Ascending aorta (tissue), 2 donors: Measurements from ENCODE around the gene PNPLA6. TPM values are rescaled to one million over a fixed set of nuclear protein-coding genes. Genes with fewer than 3 reads are reported as not detected.
"Not testable (repeated sequence)": the region's sequence is repeated elsewhere in the genome, so short reads cannot be mapped to it uniquely, and the experiment has no call there.

Experiments
- DNase-seq, 2 donors: peaks; one replicate each; pipeline ENCODE4 v3.0.0-alpha.2; 2019; ENCODE audit warnings: low spot score in 2 of 2
- H3K27ac ChIP-seq, 2 donors: fragments of 200-600 bp; sonication (generic); one replicate each; pipeline ENCODE4 v1.5.1; 2016 to 2017; ENCODE audit warnings: mild to moderate bottlenecking in 1 of 2
- H3K27me3 ChIP-seq: fragments of 200-600 bp; sonication (generic); one replicate; pipeline ENCODE4 v1.5.1; 2017
- H3K36me3 ChIP-seq, 2 donors: fragments of 200-600 bp; sonication (generic); one replicate each; pipeline ENCODE4 v1.5.1; 2016
- H3K4me1 ChIP-seq, 2 donors: fragments of 200-600 bp; sonication (generic); one replicate each; pipeline ENCODE4 v1.5.1; 2016 to 2017; ENCODE audit warnings: mild to moderate bottlenecking in 1 of 2
- H3K4me3 ChIP-seq, 2 donors: fragments of 200-600 bp; sonication (generic); one replicate each; pipeline ENCODE4 v1.5.1; 2016 to 2017; ENCODE audit warnings: mild to moderate bottlenecking in 1 of 2
- H3K9me3 ChIP-seq, 2 donors: fragments of 200-600 bp; sonication (generic); one replicate each; pipeline ENCODE4 v1.5.1; 2016
- intact Hi-C: fragments of 100-400 bp; cut with DNase I; formaldehyde crosslinking; loops from one replicate; pipeline ENCODE4 v1.15.1; 2023
- total RNA-seq: library from RNA; depleted of rRNA; stranded (reverse); fragments of >200 nt; gene quantifications from one replicate; pipeline ENCODE4 v1.1.0, GENCODE V29; 2016
- TF ChIP-seq, protein P1 (sequence below), 3 experiments: fragments of 200-600 bp in 2 of 3; fragments of 450-650 bp in 1 of 3; sonication (generic) in 2 of 3; IDR thresholded peaks; one replicate each; pipeline ENCODE4 v1.5.1; 2016 to 2019; ENCODE audit warnings: antibody characterized with exemption in 3 of 3, mild to moderate bottlenecking in 1 of 3, moderate library complexity in 1 of 3

The PNPLA6 gene
- total RNA-seq, 1 donor from 2014 or later = 190 TPM

DNA sequence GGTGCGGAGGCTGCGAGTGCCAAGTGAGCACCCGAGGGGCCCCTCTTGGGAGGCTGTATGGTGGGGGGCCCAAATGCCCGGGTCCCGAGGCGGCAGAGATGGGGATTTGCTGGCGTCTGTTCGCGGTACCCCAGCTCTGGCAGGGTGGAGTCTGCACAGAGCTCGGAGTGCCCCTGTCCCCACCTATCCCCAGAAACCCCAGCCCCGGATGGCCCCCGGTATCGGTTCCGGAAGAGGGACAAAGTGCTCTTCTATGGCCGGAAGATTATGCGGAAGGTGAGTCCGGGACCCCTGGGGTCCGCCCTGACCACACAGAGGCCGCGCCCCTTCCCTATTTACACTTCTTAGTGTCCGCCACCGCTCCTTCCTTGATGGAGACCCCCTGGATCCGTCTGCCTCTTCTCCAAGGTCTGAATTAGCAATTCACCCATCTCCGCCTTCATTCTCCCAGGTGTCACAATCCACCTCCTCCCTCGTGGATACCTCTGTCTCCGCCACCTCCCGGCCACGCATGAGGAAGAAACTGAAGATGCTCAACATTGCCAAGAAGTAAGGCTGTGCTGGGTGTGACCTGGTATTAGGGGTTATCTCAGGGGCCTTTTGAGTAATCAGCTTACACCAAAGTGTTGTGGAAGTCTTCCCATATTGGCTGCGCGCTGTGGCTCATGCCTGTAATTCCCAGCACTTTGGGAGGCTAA, 630 bp downstream of the PNPLA6 start:
- DNase-seq = no peak
- H3K4me1 ChIP-seq = peaks cover 0 to 14% of the 10 kb centered on the region in 2 donors
- no peaks in the 10 kb centered on the region for H3K27me3 ChIP-seq
- peak overlapping the region; percentile 92 to 93 for H3K27ac ChIP-seq
- H3K36me3 ChIP-seq = peaks cover 39 to 41% of the 10 kb centered on the region in 2 donors
- intact Hi-C loops = loop anchor here (1.0 to 5.0 kb wide), 3 partner anchors 14 to 91 kb away; partner anchors contain the start of genes MCOLN1, PET100 and XAB2
- H3K9me3 ChIP-seq = no peaks in the 10 kb centered on the region
- TF ChIP-seq, protein P1, sequence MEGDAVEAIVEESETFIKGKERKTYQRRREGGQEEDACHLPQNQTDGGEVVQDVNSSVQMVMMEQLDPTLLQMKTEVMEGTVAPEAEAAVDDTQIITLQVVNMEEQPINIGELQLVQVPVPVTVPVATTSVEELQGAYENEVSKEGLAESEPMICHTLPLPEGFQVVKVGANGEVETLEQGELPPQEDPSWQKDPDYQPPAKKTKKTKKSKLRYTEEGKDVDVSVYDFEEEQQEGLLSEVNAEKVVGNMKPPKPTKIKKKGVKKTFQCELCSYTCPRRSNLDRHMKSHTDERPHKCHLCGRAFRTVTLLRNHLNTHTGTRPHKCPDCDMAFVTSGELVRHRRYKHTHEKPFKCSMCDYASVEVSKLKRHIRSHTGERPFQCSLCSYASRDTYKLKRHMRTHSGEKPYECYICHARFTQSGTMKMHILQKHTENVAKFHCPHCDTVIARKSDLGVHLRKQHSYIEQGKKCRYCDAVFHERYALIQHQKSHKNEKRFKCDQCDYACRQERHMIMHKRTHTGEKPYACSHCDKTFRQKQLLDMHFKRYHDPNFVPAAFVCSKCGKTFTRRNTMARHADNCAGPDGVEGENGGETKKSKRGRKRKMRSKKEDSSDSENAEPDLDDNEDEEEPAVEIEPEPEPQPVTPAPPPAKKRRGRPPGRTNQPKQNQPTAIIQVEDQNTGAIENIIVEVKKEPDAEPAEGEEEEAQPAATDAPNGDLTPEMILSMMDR (IDR thresholded peaks at IDR 0.05) = no peak
- peak overlapping the region; percentile 82 to 89 for H3K4me3 ChIP-seq

DNA sequence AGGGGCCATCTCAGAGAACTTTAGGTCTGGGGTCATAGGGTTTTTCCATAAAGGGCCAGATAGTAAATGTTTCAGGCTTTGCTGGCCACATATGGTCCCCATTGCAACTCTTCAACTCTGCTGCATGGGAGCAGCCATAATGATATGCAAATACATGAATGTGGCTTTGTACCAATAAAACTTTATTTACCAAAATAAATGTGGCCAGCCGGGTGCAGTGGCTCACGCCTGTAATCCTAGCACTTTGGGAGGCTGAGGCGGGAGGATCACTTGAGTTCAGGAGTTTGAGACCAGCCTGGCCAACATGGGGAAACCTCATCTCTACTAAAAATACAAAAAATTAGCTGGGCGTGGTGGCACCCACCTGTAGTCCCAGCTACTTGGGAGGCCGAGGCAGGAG, 3.5 kb downstream of the PNPLA6 start:
- H3K27ac ChIP-seq, H3K9me3 ChIP-seq, H3K4me1 ChIP-seq, H3K27me3 ChIP-seq, H3K4me3 ChIP-seq, DNase-seq: not testable (repeated sequence)
- intact Hi-C loops = loop anchor here (5.0 kb wide), 1 partner anchor 88 kb away; the partner anchor contains the start of genes PET100 and XAB2
- H3K36me3 ChIP-seq = peaks cover 62 to 67% of the 10 kb centered on the region in 2 donors

DNA sequence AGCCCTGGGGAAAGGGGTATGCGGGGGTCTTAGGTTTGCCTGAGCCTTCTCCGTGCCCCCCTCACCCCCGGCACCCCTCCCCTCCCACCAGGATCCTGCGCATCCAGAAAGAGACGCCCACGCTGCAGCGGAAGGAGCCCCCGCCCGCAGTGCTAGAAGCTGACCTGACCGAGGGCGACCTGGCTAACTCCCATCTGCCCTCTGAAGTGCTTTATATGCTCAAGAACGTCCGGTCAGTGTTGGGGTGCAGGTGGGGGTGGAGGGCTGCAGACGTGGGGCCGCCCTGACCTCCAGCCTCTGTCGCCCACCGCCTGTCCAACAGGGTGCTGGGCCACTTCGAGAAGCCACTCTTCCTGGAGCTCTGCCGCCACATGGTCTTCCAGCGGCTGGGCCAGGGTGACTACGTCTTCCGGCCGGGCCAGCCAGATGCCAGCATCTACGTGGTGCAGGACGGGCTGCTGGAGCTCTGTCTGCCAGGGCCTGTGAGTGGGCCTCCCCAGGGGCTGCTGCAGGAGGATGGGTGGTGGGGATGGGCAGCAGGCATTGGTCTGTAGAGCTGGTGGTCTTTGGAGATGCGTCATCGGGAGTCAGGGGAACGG, 4.4 kb downstream of the PNPLA6 start:
- intact Hi-C loops = loop anchor here (5.0 kb wide), 1 partner anchor 87 kb away; the partner anchor contains the start of genes PET100 and XAB2
- no peak for DNase-seq
- Histone ChIP-seq H3K4me3 (no peak overlapping the region), H3K9me3 (no peaks in the 10 kb centered on the region), H3K27me3 (no peaks in the 10 kb centered on the region), H3K36me3 (peaks cover 65 to 76% of the 10 kb centered on the region in 2 donors), H3K27ac (no peak overlapping the region), H3K4me1 (peaks cover 0 to 8% of the 10 kb centered on the region in 2 donors)
- TF ChIP-seq, protein P1 (IDR thresholded peaks at IDR 0.05) = no peak

DNA sequence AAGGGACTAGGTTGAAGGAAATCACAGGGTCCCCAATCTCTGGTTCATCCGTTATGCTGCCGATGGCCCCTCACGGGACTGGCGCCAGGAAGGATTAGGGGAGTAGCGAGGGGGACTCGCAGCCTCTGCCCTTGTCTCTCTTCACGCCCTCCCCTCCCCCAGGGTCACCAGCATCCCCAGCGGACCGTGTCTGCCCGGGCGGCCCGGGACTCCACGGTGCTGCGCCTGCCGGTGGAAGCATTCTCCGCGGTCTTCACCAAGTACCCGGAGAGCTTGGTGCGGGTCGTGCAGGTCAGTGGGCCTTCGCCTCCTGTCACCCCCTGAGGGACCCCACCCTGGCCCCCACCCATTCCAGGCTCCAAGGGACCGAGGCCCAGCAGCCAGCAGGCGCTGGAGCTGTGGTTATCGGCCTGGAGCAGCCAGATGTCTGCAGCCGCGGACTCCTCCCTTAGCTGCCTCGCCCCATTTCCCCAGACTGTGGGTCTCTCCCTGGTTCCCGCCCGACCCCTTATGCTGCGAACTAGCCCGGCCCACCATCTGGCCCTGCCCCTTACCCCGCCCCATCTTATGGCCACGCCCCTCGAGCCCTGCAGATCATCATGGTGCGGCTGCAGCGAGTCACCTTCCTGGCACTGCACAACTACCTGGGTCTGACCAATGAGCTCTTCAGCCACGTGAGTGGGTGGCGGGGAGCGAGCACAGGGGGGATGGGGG, 5.4 kb downstream of the PNPLA6 start:
- Histone ChIP-seq H3K27me3 (no peaks in the 10 kb centered on the region), H3K36me3 (peaks cover 67 to 79% of the 10 kb centered on the region in 2 donors), H3K4me1 (peaks cover 0 to 5% of the 10 kb centered on the region in 2 donors), H3K9me3 (no peaks in the 10 kb centered on the region), H3K27ac (no peak overlapping the region), H3K4me3 (no peak overlapping the region)
- no peak for DNase-seq
- intact Hi-C loops = no loop called here
- TF ChIP-seq, protein P1 (IDR thresholded peaks at IDR 0.05) = no peak

DNA sequence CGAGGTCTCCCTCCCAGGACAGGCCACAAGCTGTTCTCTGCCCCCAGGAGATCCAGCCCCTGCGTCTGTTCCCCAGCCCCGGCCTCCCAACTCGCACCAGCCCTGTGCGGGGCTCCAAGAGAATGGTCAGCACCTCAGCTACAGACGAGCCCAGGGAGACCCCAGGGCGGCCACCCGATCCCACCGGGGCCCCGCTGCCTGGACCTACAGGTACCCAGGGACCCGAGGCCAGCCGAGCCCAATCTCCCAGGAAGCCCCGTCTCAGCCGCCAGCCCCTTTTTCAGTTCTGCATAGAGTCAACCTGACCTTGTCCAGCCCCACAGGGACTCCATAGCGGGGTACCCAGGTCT, 5.9 kb downstream of the PNPLA6 start:
- Histone ChIP-seq H3K27me3 (no peaks in the 10 kb centered on the region), H3K4me3 (no peak overlapping the region), H3K9me3 (no peaks in the 10 kb centered on the region), H3K27ac (no peak overlapping the region), H3K36me3 (peaks cover 67 to 79% of the 10 kb centered on the region in 2 donors), H3K4me1 (peaks cover 0 to under 1% of the 10 kb centered on the region in 2 donors)
- no peak for DNase-seq
- TF ChIP-seq, protein P1 (IDR thresholded peaks at IDR 0.05) = no peak
- intact Hi-C loops = no loop called here
